DOHH2 (cell line): ENCODE results near the gene SBF1.

Source experiments
- H3F3A ChIP-seq: fragments of 200-600 bp; sonication (generic), shearing (Covaris generic); 2 replicates; pipeline ENCODE4 v1.6.0; 2016; ENCODE audit warnings: antibody characterized with exemption, mild to moderate bottlenecking; ENCODE audit not compliant: control insufficient read depth, insufficient read depth
- H3K27ac ChIP-seq: fragments of 200-600 bp; sonication (generic); 2 replicates; pipeline ENCODE4 v1.5.1; 2014; ENCODE audit warnings: low read depth, mild to moderate bottlenecking, low read length, moderate library complexity
- H3K27me3 ChIP-seq: fragments of 200-600 bp; sonication (generic); 2 replicates; pipeline ENCODE4 v1.6.1; 2014; ENCODE audit warnings: mild to moderate bottlenecking, low read length, mixed read lengths; ENCODE audit not compliant: control insufficient read depth
- H3K36me3 ChIP-seq: fragments of 200-600 bp; sonication (generic); 2 replicates; pipeline ENCODE4 v1.6.1; 2014; ENCODE audit warnings: mild to moderate bottlenecking, low read length, moderate library complexity, mixed read lengths; ENCODE audit not compliant: control insufficient read depth
- H3K4me1 ChIP-seq: fragments of 200-600 bp; sonication (generic); 2 replicates; pipeline ENCODE4 v1.6.1; 2014; ENCODE audit warnings: mild to moderate bottlenecking, low read length, mixed read lengths; ENCODE audit not compliant: control insufficient read depth
- H3K4me2 ChIP-seq: fragments of 200-600 bp; sonication (generic); 2 replicates; pipeline ENCODE4 v1.6.0; 2014; ENCODE audit warnings: mild to moderate bottlenecking, low read length, moderate library complexity
- H3K4me3 ChIP-seq: fragments of 200-600 bp; sonication (generic); 2 replicates; pipeline ENCODE4 v1.5.1; 2014; ENCODE audit warnings: mild to moderate bottlenecking, low read length, mixed read lengths
- H3K79me2 ChIP-seq: fragments of 200-600 bp; sonication (generic); 2 replicates; pipeline ENCODE4 v1.6.1; 2014; ENCODE audit warnings: mild to moderate bottlenecking, low read length, mixed read lengths; ENCODE audit not compliant: control insufficient read depth
- H3K9me2 ChIP-seq: fragments of 200-600 bp; sonication (generic); replicated peaks from 2 replicates; pipeline ENCODE4 v1.6.1; 2014; ENCODE audit warnings: mild to moderate bottlenecking, low read length, mixed read lengths; ENCODE audit not compliant: control insufficient read depth
- H3K9me3 ChIP-seq: fragments of 200-600 bp; sonication (generic); 2 replicates; pipeline ENCODE4 v1.6.1; 2014; ENCODE audit warnings: antibody characterized with exemption, low read length, mixed read lengths; ENCODE audit not compliant: control insufficient read depth, insufficient read depth
- H4K20me1 ChIP-seq: fragments of 200-600 bp; sonication (generic); 2 replicates; pipeline ENCODE4 v1.6.0; 2014; ENCODE audit warnings: low read depth, mild to moderate bottlenecking, antibody characterized with exemption, low read length, moderate library complexity; ENCODE audit not compliant: control insufficient read depth, insufficient read depth
- CTCF ChIP-seq: fragments of 200-600 bp; sonication (generic); IDR thresholded peaks from one replicate; pipeline ENCODE4 v1.5.1; 2014; ENCODE audit warnings: antibody characterized with exemption, mild to moderate bottlenecking, low read depth, low read length; ENCODE audit not compliant: poor library complexity, severe bottlenecking
- EZH2phosphoT487 ChIP-seq: fragments of 200-600 bp; sonication (generic); IDR thresholded peaks from 2 replicates; pipeline ENCODE4 v1.6.1; 2017; ENCODE audit warnings: borderline replicate concordance, mild to moderate bottlenecking, antibody characterized with exemption, low read length, moderate library complexity, mixed read lengths

Gene SBF1

GRCh38 chr22:50423956-50424355, 50.9 kb downstream of the SBF1 start:
- Histone ChIP-seq H3K4me2 (no peak overlapping the region), H3K27me3 (no peaks in the 10 kb centered on the region), H3F3A (no peaks in the 10 kb centered on the region), H3K79me2 (no peaks in the 10 kb centered on the region), H4K20me1 (no peaks in the 10 kb centered on the region), H3K9me2 (no peaks in the 10 kb centered on the region), H3K4me1 (no peaks in the 10 kb centered on the region), H3K9me3 (no peaks in the 10 kb centered on the region), H3K4me3 (no peak overlapping the region), H3K27ac (no peak overlapping the region), H3K36me3 (peaks cover 75% of the 10 kb centered on the region)
- no peak for TF ChIP-seq CTCF
- TF ChIP-seq EZH2phosphoT487, result no peak

- Histone ChIP-seq H3K79me2 (no peaks in the 10 kb centered on the region), H3K9me2 (no peaks in the 10 kb centered on the region), H3K4me3 (no peak overlapping the region), H4K20me1 (no peaks in the 10 kb centered on the region), H3K4me1 (no peaks in the 10 kb centered on the region), H3K4me2 (no peak overlapping the region), H3K9me3 (no peaks in the 10 kb centered on the region), H3K27ac (no peak overlapping the region), H3K36me3 (peaks cover 72% of the 10 kb centered on the region), H3F3A (no peaks in the 10 kb centered on the region), H3K27me3 (no peaks in the 10 kb centered on the region)
- no peak for TF ChIP-seq EZH2phosphoT487
- no peak for TF ChIP-seq CTCF
Measured at GRCh38 chr22:50422961-50423815, 51.6 kb downstream of the SBF1 start.

GRCh38 chr22:50422046-50422445, 52.8 kb downstream of the SBF1 start:
- Histone ChIP-seq H3K27ac (no peak overlapping the region), H3K79me2 (no peaks in the 10 kb centered on the region), H3F3A (no peaks in the 10 kb centered on the region), H3K4me1 (no peaks in the 10 kb centered on the region), H3K9me3 (no peaks in the 10 kb centered on the region), H3K27me3 (no peaks in the 10 kb centered on the region), H3K9me2 (no peaks in the 10 kb centered on the region), H4K20me1 (no peaks in the 10 kb centered on the region), H3K36me3 (peaks cover 74% of the 10 kb centered on the region), H3K4me2 (no peak overlapping the region), H3K4me3 (no peak overlapping the region)
- TF ChIP-seq EZH2phosphoT487 (no peak), CTCF (no peak)
